GM21390 (cell line): ENCODE measurements around the gene ARHGAP36.

Source experiments
- ATAC-seq: cut with Tn5 transposase; IDR thresholded peaks from one replicate; pipeline ENCODE4 v1.9.1; 2021; ENCODE audit not compliant: unreplicated experiment

ARHGAP36 gene

DNA sequence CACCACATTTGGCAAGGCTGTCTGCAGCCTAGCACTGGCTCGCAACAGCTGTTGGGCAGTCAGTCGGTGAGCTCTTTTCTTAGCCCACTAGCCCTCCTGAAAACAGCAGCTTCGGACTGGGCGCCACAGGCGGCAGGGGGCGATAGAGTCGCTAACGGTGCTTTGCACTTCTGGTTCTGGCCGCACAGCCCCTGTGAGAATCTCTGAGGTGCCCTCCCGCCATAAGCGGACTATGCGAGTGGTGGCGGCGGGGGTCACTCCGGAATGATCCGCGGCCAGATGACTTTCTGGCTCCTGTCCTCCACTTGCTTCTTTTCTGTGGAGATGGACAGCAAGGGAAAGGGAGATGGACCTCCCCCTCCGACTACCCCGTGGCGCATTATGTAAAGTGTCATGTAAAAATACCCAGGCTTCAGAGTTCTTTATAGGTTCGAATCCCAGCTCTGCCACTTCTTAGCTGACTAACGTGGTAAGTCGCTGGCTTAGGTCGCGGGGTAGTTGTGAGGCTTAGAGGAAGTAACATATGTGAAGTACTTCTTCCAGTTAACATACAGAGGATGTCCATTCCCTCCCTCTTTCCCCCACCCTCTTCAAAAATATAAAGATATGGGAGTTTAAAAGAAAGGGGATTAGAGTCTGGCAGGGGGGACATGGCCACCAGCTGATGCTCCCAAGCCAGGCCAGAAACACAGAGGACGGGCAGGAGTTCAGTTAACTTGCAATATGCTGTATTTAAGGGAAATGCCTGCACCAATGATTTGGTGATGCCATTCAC, 11.0 kb downstream of the ARHGAP36 start:
- ATAC-seq = peak; percentile 71

DNA sequence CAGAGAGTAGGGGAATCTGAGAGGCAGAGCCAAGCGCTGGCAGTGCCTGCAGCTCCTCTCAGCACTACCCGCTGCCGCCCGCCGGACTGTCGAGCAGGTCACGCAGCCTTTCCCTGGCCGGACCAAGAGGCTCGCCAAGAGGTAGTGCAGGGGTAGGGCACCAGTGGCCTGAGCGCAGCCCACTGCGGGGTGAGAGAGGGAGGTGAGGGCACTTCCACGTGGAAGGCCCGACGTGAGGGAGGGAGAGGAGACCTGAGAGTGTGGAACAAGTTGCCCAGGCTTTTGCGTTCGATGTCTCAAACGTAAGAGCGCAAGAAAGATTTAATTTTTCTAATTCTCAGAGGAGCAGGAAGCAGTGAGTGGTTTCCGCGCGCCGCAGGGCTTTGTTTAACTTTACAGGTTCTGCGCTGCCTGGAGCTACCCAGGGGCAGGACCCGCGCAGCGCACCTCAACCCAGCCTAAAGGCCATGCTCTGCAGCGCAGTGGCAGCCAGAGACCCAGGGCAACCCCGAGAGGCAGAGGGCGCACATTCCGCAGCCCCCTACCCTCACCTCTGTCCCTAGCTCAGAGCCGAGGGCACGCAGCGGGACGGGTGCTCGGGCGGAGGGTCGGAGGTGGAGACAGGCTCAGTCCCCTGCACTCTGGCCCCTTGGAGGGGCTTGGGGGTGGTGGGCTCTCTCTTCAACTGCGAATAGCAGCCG, 14.9 kb downstream of the ARHGAP36 start:
- ATAC-seq = no peak

DNA sequence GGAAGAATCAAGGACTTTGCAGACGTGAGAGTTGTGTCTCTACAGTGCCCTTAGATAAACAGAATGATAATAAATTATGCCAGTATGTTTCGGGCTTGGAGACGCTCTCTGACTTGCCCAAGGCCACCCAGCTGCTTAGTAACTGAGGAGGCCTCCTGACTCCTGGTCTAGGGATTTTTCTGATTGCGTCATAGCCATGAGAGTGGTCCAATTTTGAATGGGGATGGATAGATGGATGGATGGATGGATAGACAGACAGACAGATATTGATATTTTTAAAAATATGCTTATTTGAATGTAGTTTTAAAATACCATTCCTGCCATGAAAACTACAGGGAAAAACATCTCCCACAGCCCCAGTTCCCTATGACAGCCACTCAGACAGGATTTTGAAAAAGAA, 15.5 kb downstream of the ARHGAP36 start:
- ATAC-seq = no peak

DNA sequence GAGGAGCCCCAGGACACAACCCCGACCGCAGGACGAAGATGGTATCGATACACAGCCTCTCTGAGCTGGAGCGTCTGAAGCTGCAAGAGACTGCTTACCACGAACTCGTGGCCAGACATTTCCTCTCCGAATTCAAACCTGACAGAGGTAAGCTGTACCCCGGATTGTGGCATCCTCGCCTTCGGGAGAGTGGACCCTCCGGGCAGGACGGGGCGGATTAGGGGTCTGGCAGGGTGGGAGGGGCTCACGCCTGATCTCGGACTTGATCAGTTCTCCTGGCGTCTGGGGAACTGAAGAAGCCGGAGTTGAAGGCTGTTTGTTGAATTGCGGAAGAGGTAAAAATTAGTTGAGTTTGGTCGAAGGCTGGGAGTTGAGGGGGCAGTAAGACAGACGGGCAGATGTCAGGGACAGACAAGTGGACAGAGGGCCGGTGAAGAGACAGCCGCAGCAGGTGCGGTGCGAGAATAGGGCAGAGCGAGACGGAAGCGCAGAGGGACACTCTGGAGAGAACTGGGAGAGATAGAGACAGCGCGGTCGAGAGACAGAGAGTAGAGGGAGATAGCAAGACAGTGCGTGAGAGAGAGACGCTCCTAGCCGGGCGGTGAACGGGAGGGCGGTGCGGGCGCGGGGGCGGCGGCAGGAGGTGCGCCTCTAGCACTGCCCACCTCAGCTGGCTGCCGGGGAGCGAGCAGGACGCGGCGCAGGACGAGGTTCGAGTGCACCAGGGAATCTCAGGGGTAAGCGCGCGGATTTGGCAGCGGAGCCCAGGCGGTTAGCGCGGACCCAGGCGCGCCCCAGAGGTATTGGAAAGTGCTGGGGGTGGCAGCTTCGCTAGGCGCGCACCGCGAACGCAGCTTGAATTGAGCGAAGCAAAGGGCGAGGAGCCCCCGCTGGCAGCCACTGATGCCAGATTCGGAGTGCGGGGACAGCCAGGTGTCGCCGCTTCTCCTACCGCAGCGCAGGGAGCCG, 23.9 kb downstream of the ARHGAP36 start:
- no peak for ATAC-seq

DNA sequence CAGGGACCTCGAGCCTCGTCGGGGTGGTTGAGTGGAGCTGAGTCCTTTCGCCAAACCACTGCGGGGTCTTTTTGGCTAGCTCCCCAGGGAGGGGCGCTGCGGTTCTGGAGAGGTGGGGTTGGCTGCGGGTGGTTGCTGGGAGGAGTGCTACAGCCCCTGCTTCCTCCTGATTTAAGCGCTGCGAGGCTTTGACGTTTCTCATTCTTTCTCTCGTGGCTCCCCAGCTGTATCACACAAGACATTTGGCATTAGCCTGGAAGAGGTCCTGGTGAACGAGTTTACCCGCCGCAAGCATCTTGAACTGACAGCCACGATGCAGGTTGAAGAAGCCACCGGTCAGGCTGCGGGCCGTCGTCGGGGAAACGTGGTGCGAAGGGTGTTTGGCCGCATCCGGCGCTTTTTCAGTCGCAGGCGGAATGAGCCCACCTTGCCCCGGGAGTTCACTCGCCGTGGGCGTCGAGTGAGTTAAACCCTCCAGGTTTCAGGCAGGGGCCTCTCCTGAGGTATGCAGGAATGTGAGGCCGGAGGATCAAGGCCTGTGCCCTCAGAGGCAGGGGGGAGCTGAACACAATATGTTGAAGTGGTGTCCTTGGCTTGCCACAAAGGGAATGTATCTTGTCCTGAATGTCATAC, 25.5 kb downstream of the ARHGAP36 start:
- ATAC-seq = no peak

DNA sequence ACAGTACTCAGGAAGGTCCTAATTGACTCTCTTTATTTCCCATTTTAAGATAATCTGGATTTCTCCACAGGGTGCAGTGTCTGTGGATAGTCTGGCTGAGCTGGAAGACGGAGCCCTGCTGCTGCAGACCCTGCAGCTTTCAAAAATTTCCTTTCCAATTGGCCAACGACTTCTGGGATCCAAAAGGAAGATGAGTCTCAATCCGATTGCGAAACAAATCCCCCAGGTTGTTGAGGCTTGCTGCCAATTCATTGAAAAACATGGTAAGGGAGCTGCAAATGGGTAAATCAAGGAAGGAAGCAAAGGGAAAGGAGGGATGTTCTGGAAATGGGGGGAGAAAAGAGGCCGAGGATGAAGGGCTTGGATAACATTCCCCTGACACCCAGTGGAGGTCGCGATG, 26.0 kb downstream of the ARHGAP36 start:
- no peak for ATAC-seq

DNA sequence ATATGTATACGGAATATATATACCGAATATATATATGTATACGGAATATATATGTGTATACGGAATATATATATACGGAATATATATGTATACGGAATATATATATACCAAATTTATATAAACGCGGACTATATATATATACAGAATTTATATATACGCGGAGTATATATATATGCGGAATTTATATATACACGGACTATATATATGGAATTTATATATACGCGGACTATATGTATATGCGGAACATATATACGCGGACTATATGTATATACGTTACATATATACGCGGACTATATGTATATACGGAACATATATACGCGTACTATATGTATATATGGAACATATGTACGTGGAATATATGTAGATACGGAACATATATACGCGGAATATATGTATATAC, 78.6 kb downstream of the ARHGAP36 start:
- no peak for ATAC-seq

DNA sequence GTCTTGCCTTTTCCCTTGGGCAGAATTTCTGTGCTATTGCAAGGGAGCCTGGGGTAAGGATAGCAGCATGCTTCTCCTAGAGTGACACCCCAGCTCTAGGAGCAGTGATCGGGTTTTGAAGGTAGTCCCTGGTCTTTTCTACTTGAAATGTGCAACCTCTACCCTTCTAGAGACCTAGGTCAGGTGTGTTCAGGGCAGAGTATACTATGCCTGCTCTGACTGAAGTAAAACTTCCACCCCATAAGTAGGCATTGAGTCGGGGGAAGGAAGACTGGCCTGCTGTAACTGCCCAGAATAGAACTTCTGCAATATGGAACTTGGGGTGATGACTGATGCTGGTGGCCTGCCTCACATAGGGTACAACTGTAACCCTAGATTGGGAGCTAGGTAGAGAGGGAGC, 80.9 kb downstream of the ARHGAP36 start:
- ATAC-seq = no peak
